Middle frontal gyrus (tissue), 1 donor: ENCODE measurements around the gene ADCY5.

Experiments
- DNase-seq: peaks from one replicate; pipeline ENCODE4 v3.0.0-alpha.2; 2015; ENCODE audit warnings: low spot score; ENCODE audit errors: extremely low spot score

The ADCY5 gene

GRCh38 chr3:123290107-123290930 lies 158.6 kb downstream of the ADCY5 start:
- DNase-seq = no peak

DNA sequence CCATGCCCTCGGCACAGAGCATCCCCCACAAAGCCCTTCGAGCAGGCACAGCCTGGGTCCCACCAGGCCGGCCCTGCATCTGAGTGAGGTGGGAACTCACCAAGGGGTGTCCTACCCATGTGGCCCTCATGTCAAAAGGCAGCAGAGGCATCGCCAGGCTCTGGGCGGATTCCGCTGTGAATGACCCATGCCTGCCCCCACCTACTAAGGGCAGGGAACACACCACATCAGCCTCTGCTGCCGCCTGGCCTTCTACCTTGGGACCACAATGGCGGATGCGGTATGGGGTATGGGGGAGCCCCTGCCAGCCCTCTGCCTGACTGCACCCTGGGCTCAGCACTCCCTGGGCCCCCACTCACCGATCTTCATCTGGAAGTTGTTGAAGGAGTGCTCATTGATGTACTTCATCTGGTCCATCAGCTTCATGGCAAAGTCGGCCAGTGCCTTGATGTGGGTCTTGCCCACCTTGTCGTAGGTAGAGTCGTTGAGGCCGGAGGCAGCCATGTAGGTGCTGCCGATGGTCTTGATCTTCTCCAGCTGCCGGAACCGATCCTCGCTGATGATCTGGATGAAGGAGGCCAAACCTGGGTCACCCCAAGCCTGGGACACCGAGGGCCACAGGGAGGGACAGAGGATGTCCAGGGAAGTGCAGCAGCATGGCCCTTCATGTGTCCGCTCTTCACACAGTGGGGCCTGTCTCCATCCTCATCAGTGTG lies 159.3 kb downstream of the ADCY5 start:
- no peak for DNase-seq

GRCh38 chr3:123287962-123288302 lies 161.0 kb downstream of the ADCY5 start:
- DNase-seq = no peak

- no peak for DNase-seq
Observed at GRCh38 chr3:123287051-123287961, 161.6 kb downstream of the ADCY5 start.

DNA sequence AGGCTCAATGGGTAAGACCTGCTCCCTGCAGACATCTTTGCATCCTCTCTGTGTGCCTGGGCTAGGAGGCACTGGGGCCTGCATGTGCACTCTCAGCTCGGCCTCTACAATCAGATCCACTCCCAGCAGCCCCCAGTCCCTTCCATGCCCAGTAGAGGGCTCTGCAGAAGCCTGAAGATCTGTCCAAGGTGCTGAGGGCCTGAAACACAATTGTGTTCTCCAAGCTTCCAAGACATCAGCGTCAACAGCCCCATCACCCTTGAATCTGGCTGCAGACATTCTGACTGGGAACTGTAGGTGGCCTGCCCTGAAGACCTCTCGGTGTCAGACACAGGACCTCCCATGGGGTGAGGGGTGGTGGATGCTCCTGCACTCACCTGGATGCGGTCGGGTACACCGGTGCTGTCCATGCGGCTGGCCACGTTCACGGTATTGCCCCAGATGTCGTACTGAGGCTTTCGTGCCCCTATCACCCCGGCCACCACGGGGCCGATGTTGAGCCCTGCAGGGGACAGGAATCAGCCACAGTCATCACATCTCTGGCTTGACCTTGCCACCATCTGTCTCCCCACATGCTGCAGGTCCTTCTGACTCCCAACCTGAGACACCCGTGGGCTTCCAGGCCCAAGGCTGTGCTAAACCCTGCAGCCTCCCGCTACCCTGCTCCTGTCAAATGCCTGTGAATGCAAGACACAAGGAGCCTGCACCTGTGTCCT lies 162.4 kb downstream of the ADCY5 start:
- no peak for DNase-seq

- DNase-seq = no peak
Observed at GRCh38 chr3:123285931-123286307, 163.0 kb downstream of the ADCY5 start.

DNA sequence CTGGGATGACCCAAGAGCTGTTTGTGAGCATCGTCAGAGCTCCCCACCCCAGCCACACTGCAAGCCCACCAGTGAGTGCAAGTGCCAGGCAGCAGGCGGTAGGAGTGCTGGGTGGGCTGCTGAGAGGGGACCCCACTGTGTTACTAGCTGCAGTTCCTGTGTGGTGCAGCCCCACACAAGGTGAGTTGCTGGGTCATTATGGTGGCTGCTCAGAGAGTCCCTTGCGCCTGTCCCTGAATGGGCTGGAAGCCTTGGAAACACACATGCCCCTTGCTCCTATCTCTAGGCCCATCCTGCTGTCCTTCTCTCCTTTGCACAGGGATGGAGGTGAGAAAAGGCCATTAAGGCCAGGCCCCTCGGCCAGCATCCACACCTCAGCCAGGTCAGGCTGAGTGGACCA lies 163.4 kb downstream of the ADCY5 start:
- DNase-seq = no peak

- no peak for DNase-seq
Observed at GRCh38 chr3:123285066-123285465, 163.8 kb downstream of the ADCY5 start.

DNA sequence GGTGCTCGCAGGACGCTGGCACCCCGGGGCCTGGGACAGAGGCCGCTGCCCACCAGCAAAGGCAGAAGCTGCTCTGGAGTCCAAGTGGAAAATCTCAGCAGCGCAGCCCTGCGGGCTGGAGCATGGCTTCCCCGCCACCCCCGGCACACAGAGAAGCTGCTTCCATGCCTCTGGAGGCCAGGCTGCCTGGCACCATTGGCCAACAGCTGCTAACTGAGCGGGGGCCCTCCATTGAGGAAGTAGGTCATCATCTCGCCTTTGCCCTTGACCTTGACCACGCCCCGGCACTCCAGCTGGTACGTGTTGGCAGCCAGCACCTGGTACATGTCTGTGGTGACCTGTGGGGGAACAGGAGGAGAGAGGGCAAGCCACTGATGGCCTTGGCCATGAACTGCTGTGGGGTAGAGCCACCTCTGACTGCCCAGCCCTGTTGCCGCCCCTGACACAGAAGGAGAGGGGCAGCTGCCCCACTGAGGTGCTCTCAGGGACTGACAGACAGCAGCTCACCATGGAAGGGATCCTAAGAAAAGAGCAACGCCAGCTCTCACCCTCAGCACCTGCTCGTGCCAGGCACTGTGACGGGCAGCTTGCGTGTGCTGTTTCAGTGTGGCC lies 164.4 kb downstream of the ADCY5 start:
- DNase-seq = no peak

DNA sequence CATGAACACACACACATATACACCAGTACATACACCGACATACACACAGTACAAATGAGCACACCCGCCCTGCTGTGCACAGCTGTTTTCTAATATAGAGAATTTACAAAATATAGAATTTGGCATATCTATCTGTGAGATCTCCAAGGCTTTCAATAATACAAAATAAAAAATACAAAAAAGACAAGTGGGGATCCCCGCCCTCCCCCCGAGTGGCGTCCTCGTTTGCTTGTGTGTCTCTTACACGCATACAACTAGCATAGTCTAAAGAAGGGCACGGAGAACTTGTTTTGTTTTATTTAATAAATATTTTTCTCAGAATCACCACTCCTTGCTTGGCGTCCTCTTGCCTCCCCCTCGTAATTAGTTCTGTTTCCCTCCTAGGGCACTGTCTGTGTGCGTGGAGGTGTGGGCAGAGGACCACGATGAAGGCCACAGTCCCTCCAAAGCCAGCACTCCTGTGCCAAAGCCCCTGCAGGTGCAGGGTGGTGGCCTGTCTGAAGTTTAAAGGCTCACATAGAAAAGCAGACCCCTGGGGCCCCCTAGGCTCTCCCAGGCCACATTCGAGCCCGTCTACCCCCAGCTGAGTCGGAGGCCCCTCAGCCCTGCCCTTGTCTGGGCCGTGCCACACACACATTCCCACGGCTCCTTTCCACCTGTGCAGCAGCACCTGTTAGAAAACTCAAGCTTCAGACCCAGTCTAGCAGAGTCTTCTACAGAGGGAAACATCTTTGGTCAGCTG lies 165.1 kb downstream of the ADCY5 start:
- DNase-seq = no peak

DNA sequence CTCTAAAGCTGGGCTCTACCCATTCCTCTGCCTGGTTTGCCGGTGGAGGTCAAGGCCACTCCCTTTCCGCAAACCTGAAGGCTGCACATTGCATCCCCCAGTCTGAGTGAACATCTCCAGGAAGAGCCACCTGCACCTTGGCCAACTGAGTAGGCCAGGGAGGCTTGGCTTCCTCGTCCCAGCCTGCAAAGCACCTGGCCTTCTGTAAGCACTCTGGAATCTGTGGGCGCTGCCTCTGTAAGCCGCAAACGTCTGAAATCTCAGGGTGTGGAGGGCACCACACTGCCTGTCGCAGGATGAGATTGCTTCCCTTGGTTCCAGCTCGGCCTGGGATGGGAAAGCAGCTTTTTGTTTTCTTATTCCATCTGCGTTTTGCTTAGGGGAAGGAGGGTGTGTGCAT lies 165.8 kb downstream of the ADCY5 start:
- DNase-seq = no peak

- no peak for DNase-seq
Observed at GRCh38 chr3:123282461-123282860, 166.4 kb downstream of the ADCY5 start.

DNA sequence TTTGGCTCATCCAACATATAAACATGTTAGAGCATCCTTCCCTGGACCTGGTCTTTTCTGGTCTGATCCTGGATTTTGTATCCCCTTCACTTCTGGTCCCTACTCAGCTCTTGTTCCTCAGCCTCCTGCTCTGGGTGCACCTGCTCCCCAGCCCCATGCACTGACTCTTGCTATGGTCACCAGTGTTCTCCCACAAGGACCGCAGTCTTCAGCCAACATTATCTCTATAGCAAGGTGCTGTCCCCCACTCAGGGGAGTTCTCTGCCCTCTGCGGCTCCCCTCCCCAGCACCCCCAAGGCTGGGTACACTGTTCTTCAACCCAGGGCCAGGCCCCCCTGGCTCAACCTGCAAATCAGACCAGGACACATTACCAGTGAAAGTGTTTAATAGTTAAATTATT lies 167.0 kb downstream of the ADCY5 start:
- no peak for DNase-seq

DNA sequence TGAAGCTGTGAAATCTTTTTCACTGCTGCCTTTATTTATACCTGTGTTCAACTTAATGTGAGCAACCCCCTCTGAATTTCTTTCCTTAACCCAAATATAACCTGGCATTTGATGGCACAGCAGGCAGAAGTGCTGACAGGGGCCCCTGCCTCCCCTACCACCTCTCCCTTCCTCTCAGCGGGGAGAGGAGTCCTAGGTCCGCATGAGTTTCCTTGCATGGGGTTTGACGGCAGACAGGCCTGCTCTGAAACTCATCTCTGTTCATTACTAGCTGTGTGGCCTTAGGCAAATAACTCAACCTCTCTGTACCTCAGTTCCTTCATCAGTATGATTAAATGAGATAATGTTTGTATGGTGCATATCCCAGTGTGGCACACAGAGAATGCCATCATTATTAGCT lies 167.5 kb downstream of the ADCY5 start:
- DNase-seq = no peak

DNA sequence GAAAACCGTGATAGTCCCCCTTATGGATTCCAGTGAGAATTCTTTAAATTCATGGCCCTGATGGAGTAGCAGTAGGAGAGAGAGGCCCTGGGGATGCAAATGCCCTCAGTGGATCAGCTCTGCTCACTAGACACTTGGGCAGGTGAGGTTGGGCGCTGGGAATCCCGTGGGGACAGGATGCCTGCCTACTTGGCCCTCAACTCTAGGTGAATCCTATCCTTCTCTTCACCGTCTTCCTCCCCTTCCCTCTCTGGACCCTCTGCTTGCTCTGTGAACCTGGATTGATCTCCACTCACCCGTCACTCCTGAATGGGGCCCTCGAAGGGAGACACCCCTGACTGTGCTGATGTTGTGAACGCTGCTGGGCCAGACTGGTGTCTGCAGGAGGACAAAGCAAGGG lies 169.8 kb downstream of the ADCY5 start:
- no peak for DNase-seq

DNA sequence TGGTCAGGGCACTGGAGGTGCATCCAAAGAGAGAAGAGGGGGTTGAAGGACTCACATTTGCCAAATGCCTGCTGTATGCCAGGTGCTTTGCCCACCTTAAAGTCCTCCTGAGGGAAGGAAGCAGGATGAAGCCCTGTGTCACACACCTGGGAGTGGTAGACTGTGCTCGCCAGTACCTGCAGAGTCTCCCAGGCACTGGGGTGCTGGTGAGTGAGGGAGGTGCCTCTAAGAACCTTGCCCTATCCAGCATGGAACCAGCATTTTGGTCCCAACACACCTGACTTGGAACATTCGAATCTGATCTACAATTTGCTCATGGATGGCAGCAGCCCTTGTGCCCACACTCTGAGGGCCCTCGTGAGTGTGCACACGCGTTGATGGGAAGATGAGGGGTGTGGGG lies 170.4 kb downstream of the ADCY5 start:
- DNase-seq = no peak

DNA sequence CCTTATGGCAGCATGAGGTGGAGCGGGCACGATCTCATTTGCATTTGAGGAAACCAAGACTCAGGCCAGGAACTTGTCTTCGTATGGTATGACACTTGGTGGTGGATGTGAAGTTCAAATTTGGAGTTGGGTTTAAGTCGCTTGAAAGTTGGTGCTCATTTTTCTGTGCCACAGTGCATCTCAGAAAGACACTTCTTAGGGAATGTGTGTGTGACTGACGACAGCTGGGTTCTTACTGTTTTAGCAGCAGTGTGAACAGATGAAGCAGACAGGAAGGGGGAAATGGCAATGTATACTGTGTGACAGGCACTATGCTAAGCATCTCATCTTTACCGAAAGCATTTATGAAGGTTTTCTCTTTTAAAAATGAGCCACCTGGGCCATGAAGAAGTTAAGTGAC lies 171.8 kb downstream of the ADCY5 start:
- DNase-seq = no peak

- no peak for DNase-seq
Observed at GRCh38 chr3:123276346-123277006, 172.4 kb downstream of the ADCY5 start.

- no peak for DNase-seq
Observed at GRCh38 chr3:123275691-123276090, 173.2 kb downstream of the ADCY5 start.

GRCh38 chr3:123272547-123272946 lies 176.3 kb downstream of the ADCY5 start:
- DNase-seq = no peak
